ENCODE measurements around the gene CMTM6.

GRCh38 chr3:32442766-32443165, 59.9 kb downstream of the CMTM6 start:
- TF ChIP-seq CTCF (IDR thresholded peaks at IDR 0.05) (no peak), POLR2AphosphoS5 (IDR thresholded peaks at IDR 0.05) (no peak), POLR2A (IDR thresholded peaks at IDR 0.05) (no peak), EP300 (IDR thresholded peaks at IDR 0.05) (no peak)

Measured in sigmoid colon (tissue), 4 donors.